Mesothelial cell of epicardium (in vitro differentiated cells): ENCODE data around the gene ACACA. TPM values are rescaled to one million over a fixed set of nuclear protein-coding genes. Genes with fewer than 3 reads are reported as not detected.
A peak's percentile ranks its signal among the peaks of the same experiment; 100 is the strongest.

ENCODE experiments used
- DNase-seq, 2 experiments: peaks; one replicate each; pipeline ENCODE4 v3.0.0; 2021; ENCODE audit warnings: low spot score in 2 of 2; ENCODE audit not compliant: unreplicated experiment in 2 of 2
- H3K27ac Mint-ChIP-seq: 2 replicates; pipeline ENCODE4 v1.8.0; 2021; ENCODE audit warnings: mixed read lengths
- H3K27me3 Mint-ChIP-seq: 2 replicates; pipeline ENCODE4 v1.8.0; 2021; ENCODE audit warnings: low read depth, mixed read lengths
- H3K36me3 Mint-ChIP-seq: 2 replicates; pipeline ENCODE4 v1.8.0; 2021; ENCODE audit warnings: mixed read lengths
- H3K4me1 Mint-ChIP-seq: 2 replicates; pipeline ENCODE4 v1.8.0; 2021; ENCODE audit warnings: mixed read lengths
- H3K4me3 Mint-ChIP-seq: 2 replicates; pipeline ENCODE4 v1.8.0; 2021; ENCODE audit warnings: mild to moderate bottlenecking, moderate library complexity, mixed read lengths
- H3K9me3 Mint-ChIP-seq: 2 replicates; pipeline ENCODE4 v1.8.0; 2021; ENCODE audit warnings: mixed read lengths
- CTCF ChIP-seq: fragments of 200-600 bp; sonication (generic); IDR thresholded peaks from one replicate; pipeline ENCODE4 v1.5.0; 2021; ENCODE audit warnings: antibody characterized with exemption; ENCODE audit not compliant: unreplicated experiment
- total RNA-seq: library from RNA; stranded (reverse); gene quantifications from 3 replicates; pipeline ENCODE4 v1.2.1, GENCODE V29; 2021

The ACACA gene
- total RNA-seq, 1 donor from 2014 or later, result 127 TPM

GRCh38 chr17:37255432-37255831 lies 151.2 kb downstream of the ACACA start:
- no peak for TF ChIP-seq CTCF

GRCh38 chr17:37247825-37248224 lies 158.8 kb downstream of the ACACA start:
- Mint-ChIP-seq H3K9me3 (no peaks in the 10 kb centered on the region), H3K4me1 (no peaks in the 10 kb centered on the region), H3K27ac (no peak overlapping the region), H3K27me3 (no peaks in the 10 kb centered on the region), H3K36me3 (peaks cover 52% of the 10 kb centered on the region), H3K4me3 (no peak overlapping the region)
- no peak for TF ChIP-seq CTCF
- DNase-seq, result no peak

More at GRCh38 chr17:37255432-37255831, 151.2 kb downstream of the ACACA start:
- Mint-ChIP-seq H3K36me3 (peaks cover 18% of the 10 kb centered on the region), H3K4me3 (no peak overlapping the region), H3K27ac (no peak overlapping the region), H3K4me1 (peaks cover 4% of the 10 kb centered on the region), H3K9me3 (no peaks in the 10 kb centered on the region), H3K27me3 (no peaks in the 10 kb centered on the region)
- DNase-seq, result no peak

GRCh38 chr17:37246085-37246484 lies 160.6 kb downstream of the ACACA start:
- no peak for DNase-seq
- Mint-ChIP-seq H3K4me3 (no peak overlapping the region), H3K36me3 (peaks cover 52% of the 10 kb centered on the region), H3K9me3 (no peaks in the 10 kb centered on the region), H3K27ac (no peak overlapping the region), H3K4me1 (no peaks in the 10 kb centered on the region), H3K27me3 (no peaks in the 10 kb centered on the region)
- TF ChIP-seq CTCF, result no peak

- Mint-ChIP-seq H3K27me3 (no peaks in the 10 kb centered on the region), H3K9me3 (no peaks in the 10 kb centered on the region), H3K4me3 (no peak overlapping the region), H3K4me1 (no peaks in the 10 kb centered on the region), H3K27ac (no peak overlapping the region), H3K36me3 (peaks cover 46% of the 10 kb centered on the region)
- no peak for TF ChIP-seq CTCF
- DNase-seq, result no peak
Observed at GRCh38 chr17:37240381-37240780, 166.3 kb downstream of the ACACA start.

- Mint-ChIP-seq H3K27ac (peak overlapping the region; percentile 41), H3K4me3 (no peak overlapping the region), H3K36me3 (peaks cover 43% of the 10 kb centered on the region), H3K4me1 (no peaks in the 10 kb centered on the region), H3K9me3 (no peaks in the 10 kb centered on the region), H3K27me3 (no peaks in the 10 kb centered on the region)
- peak; percentile 40 for TF ChIP-seq CTCF
- no peak for DNase-seq
Observed at GRCh38 chr17:37239690-37240334, 166.8 kb downstream of the ACACA start.
